HG03280 (cell line): Measurements from ENCODE around the gene SH2B2.
"Not testable (repeated sequence)": the region's sequence is repeated elsewhere in the genome, so short reads cannot be mapped to it uniquely, and the experiment has no call there.

Experiments used
- ATAC-seq: cut with Tn5 transposase; IDR thresholded peaks from one replicate; pipeline ENCODE4 v1.9.1; 2021; ENCODE audit warnings: mild to moderate bottlenecking, moderate library complexity; ENCODE audit not compliant: unreplicated experiment

The SH2B2 gene

DNA sequence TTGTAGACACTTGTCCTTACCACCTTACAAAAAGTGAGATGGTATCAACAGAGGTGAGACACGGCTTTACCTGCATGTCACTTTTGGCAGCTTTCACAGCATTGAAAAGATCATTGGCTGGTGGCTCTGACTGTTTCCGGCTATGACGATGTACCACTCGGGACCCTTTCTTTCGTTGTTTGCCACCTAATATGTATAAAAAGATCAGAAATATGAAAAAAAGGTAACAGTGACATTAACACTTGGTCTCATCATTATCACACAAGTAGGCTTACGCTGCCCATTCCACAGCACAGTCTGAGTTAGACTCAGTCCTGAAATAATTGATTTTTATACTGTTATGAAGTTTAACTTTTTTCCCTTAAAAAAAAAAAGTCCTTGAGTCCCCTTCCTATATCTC lies 40.5 kb downstream of the SH2B2 start:
- not testable (repeated sequence) for ATAC-seq

DNA sequence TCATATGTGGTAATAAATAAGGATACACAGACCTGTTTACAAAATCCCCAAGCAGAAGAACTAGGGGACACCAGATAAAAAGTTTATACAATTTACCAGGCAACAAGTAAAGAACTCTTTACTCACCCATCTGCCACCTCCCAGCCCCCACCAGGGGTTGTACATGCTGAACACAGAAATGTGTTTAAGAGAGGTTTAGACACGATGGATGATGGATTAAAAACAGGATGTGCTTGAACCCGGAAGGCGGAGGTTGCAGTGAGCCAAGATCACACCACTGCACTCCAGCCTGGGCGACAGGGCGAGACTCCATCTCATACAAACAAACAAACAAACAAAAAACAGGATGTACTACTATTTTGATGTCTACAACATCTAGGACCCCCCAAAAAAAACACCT lies 42.2 kb downstream of the SH2B2 start:
- ATAC-seq, result not testable (repeated sequence)

DNA sequence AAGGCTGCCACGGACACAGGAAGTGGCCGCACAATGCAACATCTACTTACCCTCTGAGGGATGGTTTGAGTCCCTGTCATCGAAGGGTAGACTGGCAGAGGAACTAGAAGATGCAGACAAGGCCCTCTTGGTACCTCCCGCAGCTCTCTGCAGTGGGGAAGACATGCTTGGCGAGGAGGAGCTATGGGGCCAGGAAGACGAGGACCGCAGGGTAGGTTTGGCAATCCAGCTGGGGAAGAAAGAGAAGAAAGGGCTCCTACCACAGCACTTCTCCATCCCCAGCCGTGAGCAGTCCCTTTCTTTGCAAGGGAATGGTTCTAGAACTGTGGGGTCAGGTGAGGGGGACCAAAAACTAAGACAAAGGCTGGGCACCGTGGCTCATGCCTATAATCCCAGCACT lies 42.7 kb downstream of the SH2B2 start:
- not testable (repeated sequence) for ATAC-seq

- ATAC-seq, result not testable (repeated sequence)
Observed at GRCh38 chr7:102330666-102331460, 44.2 kb downstream of the SH2B2 start.

DNA sequence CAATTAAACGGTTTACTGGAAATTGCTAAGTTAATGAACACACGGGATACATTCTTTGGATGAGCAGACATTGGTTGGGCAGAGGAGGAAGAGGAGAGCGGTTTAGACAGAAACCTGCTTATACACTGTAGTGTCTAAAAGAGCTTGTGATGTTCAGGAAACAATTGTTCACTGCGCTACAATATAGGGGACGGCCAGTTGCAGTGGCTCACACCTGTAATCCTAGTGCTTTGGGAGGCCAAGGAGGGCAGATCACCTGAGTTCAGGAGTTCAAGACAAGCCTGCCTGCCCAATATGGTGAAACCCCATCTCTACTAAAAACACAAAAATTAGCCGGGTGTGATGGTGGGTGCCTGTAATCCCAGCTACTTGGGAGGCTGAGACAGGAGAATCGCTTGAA lies 48.9 kb downstream of the SH2B2 start:
- ATAC-seq, result not testable (repeated sequence)

GRCh38 chr7:102337002-102337401 lies 50.3 kb downstream of the SH2B2 start:
- not testable (repeated sequence) for ATAC-seq

DNA sequence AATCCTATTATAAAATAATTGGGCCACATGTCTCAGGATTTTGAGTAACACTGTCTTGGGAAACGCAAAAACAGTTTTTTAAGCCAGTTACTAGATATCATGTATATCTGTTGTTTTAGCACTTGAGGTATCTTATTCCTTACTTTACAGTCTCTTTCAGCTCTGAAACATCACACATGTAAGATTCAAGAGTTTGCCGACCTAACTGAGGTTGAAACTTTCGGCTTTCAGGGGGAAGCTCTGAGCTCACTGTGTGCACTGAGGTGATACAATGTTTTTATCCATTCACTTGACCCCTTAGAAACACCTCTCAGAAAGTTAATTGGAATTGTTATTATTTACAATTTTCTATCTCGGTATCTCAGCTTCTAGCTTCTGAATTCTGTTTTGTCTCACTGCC lies 50.8 kb downstream of the SH2B2 start:
- ATAC-seq, result not testable (repeated sequence)

DNA sequence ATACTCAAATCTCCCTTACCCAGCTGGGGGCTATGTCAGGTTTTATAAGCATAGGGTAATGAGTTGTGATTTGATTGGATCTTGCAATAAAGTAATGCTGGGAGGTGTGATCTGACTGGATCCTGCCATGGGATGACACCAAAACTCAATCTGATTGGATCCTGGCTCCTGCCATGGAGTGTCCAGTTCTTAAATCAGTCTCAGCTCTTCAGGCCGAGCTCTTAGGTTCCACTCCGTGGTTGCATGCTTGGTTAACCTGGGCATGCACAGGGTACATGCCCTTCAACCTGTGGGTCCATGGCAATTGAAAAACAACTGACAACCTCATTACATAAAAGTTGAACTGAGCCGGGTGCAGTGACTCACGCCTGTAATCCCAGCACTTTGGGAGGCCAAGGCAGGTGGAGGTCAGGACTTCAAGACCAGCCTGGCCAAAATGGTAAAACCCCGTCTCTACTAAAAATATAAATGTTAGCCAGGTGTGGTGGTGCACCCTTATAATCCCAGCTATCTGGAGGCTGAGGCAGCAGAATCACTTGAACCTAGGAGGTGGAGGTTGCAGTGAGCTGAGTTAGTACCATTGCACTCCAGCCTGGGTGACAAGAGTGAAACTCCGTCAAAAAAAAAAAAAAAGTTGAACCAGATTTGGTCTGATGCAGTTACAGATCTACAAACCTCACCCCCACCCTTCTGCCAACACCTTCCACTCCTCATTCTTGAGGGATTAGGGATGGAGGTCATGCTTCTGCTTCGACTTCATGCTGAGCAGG lies 54.1 kb downstream of the SH2B2 start:
- not testable (repeated sequence) for ATAC-seq

- not testable (repeated sequence) for ATAC-seq
Observed at GRCh38 chr7:102346983-102347382, 60.3 kb downstream of the SH2B2 start.

GRCh38 chr7:102356344-102356743 lies 69.7 kb downstream of the SH2B2 start, which contains the start of gene SPDYE6:
Gene SPDYE6 (minus strand): TSS chr7:102356444. CDS start chr7:102356023, 421 bp downstream.
- not testable (repeated sequence) for ATAC-seq

GRCh38 chr7:102363549-102364393 lies 77.1 kb downstream of the SH2B2 start:
- ATAC-seq, result peak; percentile 98

- ATAC-seq, result not testable (repeated sequence)
Observed at GRCh38 chr7:102364394-102364886, 77.8 kb downstream of the SH2B2 start.

DNA sequence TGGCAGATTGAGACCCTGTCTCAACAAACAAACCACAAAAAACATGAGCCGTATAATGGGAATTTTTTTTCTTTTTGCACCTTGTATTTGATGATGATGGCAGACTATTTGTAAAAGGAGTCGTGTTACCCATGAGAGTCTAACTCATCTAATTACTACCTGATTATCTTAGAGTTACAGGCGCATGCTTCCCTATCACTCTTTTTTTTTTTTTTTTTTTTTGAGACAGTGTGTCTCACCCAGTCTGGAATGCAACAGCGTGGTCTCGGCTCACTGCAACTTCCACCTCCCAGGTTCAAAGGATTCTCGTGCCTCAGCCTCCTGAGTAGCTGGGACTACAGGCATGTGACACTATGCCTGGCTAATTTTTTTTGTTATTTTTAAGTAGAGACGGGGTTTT lies 78.7 kb downstream of the SH2B2 start:
- not testable (repeated sequence) for ATAC-seq

DNA sequence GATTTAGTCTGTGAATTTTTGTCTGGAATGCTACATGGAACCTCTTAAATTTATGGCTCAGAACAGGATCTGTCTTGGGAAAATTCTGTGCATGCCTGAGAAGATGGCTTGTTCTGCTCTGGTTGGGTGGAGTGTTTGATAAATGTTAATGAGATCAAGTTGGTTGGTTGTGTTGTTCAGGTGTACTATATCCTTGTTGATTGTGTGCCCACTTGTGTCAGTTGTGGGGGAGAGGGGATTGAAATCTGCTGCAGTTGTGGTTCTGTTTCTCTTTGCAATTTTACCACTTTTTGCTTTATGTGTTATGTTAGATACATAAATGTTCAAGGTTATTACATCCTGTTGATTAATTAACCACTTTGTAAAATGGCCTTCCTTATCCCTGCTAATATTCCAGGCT lies 83.4 kb downstream of the SH2B2 start:
- ATAC-seq, result not testable (repeated sequence)
